DOHH2 (cell line): ENCODE measurements around the gene ZFHX3.

Experiments used
- CTCF ChIP-seq: fragments of 200-600 bp; sonication (generic); IDR thresholded peaks from one replicate; pipeline ENCODE4 v1.5.1; 2014; ENCODE audit warnings: antibody characterized with exemption, mild to moderate bottlenecking, low read depth, low read length; ENCODE audit not compliant: poor library complexity, severe bottlenecking
- EZH2phosphoT487 ChIP-seq: fragments of 200-600 bp; sonication (generic); IDR thresholded peaks from 2 replicates; pipeline ENCODE4 v1.6.1; 2017; ENCODE audit warnings: borderline replicate concordance, mild to moderate bottlenecking, antibody characterized with exemption, low read length, moderate library complexity, mixed read lengths

GRCh38 chr16:72921106-72921505 lies 126.8 kb downstream of the ZFHX3 start:
- TF ChIP-seq CTCF, result no peak
- no peak for TF ChIP-seq EZH2phosphoT487
